K562 (cell line): Measurements from ENCODE around the gene OR52E5. TPM values are rescaled to one million over a fixed set of nuclear protein-coding genes. Genes with fewer than 3 reads are reported as not detected.

Source experiments
- ATAC-seq: fragments of 200-7000 bp; cut with Tn5 transposase; 3 replicates; pipeline ENCODE4 v1.9.1; 2020; ENCODE audit warnings: moderate library complexity
- BruUV-seq: library from RNA; stranded (reverse); fragments of 400-500 nt; replicated peaks from 2 replicates; lab custom pipeline; 2021; lab: Mats Ljungman, UMichigan
- CTCF ChIA-PET: fragments of 300-600 bp; formaldehyde crosslinking; extraction: SDS; loops from one replicate; lab custom pipeline; 2021; ENCODE audit warnings: low intra/inter-chr PET ratio; lab: Yijun Ruan, JAX
- POLR2A ChIA-PET: fragments of 300-600, 350-650 bp; sonication (Branson Sonifier 250); formaldehyde crosslinking; extraction: SDS; loops from one replicate; lab custom pipeline; 2021; ENCODE audit warnings: antibody characterized with exemption, inconsistent platforms; lab: Yijun Ruan, JAX
- DNase-seq, 4 experiments: peaks; one replicate each; pipeline versions ENCODE4 v3.0.0 to v3.0.0-alpha.2; 2011 to 2018; ENCODE audit warnings: low spot score in 3 of 4, mixed read lengths in 3 of 4; ENCODE audit errors: extremely low read depth in 1 of 4
- FAIRE-seq: peaks from 2 replicates; lab custom pipeline; 2011; peaks lifted over from hg19 to GRCh38; lab: Jason Lieb, UNC
- H2AFZ ChIP-seq: 2 replicates; pipeline ENCODE4 v1.6.0; 2011; ENCODE audit warnings: low read depth, low read length, control low read depth, inconsistent platforms
- H3K27ac ChIP-seq: fragments of 200-600 bp; 3 replicates; pipeline ENCODE4 v1.8.0; 2011; ENCODE audit warnings: low read depth, mild to moderate bottlenecking, control low read depth, inconsistent platforms, low read length, moderate library complexity, mixed read lengths; ENCODE audit errors: extremely low read depth
- H3K27me3 ChIP-seq, 2 experiments: fragments of 300-600 bp in 1 of 2; 2 replicates in 1 of 2; 3 replicates in 1 of 2; pipeline versions ENCODE4 v1.6.0 to v1.8.0; 2011; ENCODE audit warnings: inconsistent platforms in 2 of 2, low read length in 2 of 2, mild to moderate bottlenecking in 1 of 2, mixed read lengths in 1 of 2, moderate library complexity in 1 of 2; ENCODE audit not compliant: control insufficient read depth in 2 of 2, insufficient read depth in 2 of 2
- H3K36me3 ChIP-seq: fragments of 300-600 bp; 3 replicates; pipeline ENCODE4 v1.8.0; 2011; ENCODE audit warnings: mild to moderate bottlenecking, low read length, inconsistent platforms; ENCODE audit not compliant: control insufficient read depth, insufficient read depth
- H3K4me1 ChIP-seq, 2 experiments: fragments of 200-600 bp in 1 of 2; replicated peaks in 1 of 2; 2 replicates in 1 of 2; 3 replicates in 1 of 2; pipeline versions ENCODE4 v1.5.1 to v1.8.0; 2011; ENCODE audit warnings: inconsistent platforms in 2 of 2, low read length in 2 of 2, mild to moderate bottlenecking in 1 of 2, mixed read lengths in 1 of 2, moderate library complexity in 1 of 2; ENCODE audit not compliant: control insufficient read depth in 2 of 2, insufficient read depth in 2 of 2
- H3K4me2 ChIP-seq: 2 replicates; pipeline ENCODE4 v1.6.1; 2011; ENCODE audit warnings: low read length, control low read depth, inconsistent platforms, mixed read lengths; ENCODE audit not compliant: insufficient read depth
- H3K4me3 ChIP-seq: fragments of 200-600 bp; sonication (generic), shearing (Covaris generic); 2 replicates; pipeline ENCODE4 v1.5.1; 2016; ENCODE audit warnings: control low read depth, inconsistent platforms
- H3K79me2 ChIP-seq: fragments of 200-600 bp; 3 replicates; pipeline ENCODE4 v1.8.0; 2011; ENCODE audit warnings: low read length, inconsistent platforms; ENCODE audit not compliant: control insufficient read depth, insufficient read depth
- H3K9ac ChIP-seq, 2 experiments: 2 replicates each; pipeline versions ENCODE4 v1.6.0 to v1.6.1; 2011; ENCODE audit warnings: low read depth in 2 of 2, low read length in 2 of 2, control low read depth in 1 of 2, inconsistent platforms in 1 of 2, mild to moderate bottlenecking in 1 of 2, mixed read lengths in 1 of 2; ENCODE audit not compliant: insufficient read depth in 1 of 2
- H3K9me1 ChIP-seq: one replicate; pipeline ENCODE4 v1.6.0; 2011; ENCODE audit warnings: inconsistent platforms, mild to moderate bottlenecking, low read length, moderate library complexity; ENCODE audit not compliant: control insufficient read depth, insufficient read depth
- H3K9me3 ChIP-seq: replicated peaks from 2 replicates; pipeline ENCODE4 v1.5.1; 2011; ENCODE audit warnings: low read depth, low read length, inconsistent platforms; ENCODE audit not compliant: control insufficient read depth, insufficient read depth
- H4K20me1 ChIP-seq: replicated peaks from 2 replicates; pipeline ENCODE4 v1.6.1; 2011; ENCODE audit warnings: low read length, inconsistent platforms, mixed read lengths; ENCODE audit not compliant: control insufficient read depth, insufficient read depth
- ATF3 ChIP-seq, 2 experiments: fragments of 450-650 bp in 1 of 2; sonication (generic) in 1 of 2; formaldehyde crosslinking in 1 of 2; IDR thresholded peaks in 1 of 2; conservative IDR thresholded peaks in 1 of 2; 2 replicates each; pipeline versions ENCODE4 v1.6.1 to v1.8.1; 2016 to 2023; ENCODE audit warnings: mild to moderate bottlenecking in 2 of 2, moderate library complexity in 2 of 2, inconsistent platforms in 1 of 2, missing genetic modification reagents in 1 of 2
- BRD4 ChIP-seq: fragments of 200-600 bp; sonication (generic); IDR thresholded peaks from 2 replicates; pipeline ENCODE4 v1.6.1; 2017; ENCODE audit warnings: inconsistent platforms
- BRF2 ChIP-seq: IDR thresholded peaks from 3 replicates; pipeline ENCODE4 v1.6.1; 2011; ENCODE audit warnings: borderline replicate concordance, mild to moderate bottlenecking; ENCODE audit not compliant: insufficient read length, insufficient read depth
- FOSL1 ChIP-seq: fragments of 200-800 bp; sonication (Bioruptor generic); conservative IDR thresholded peaks from 2 replicates; pipeline ENCODE4 v1.6.1; 2016; ENCODE audit warnings: missing genetic modification characterization, missing compliant biosample characterization
- MAZ ChIP-seq, 2 experiments: fragments of 450-650 bp in 1 of 2; sonication (generic) in 1 of 2; formaldehyde crosslinking; IDR thresholded peaks in 1 of 2; conservative IDR thresholded peaks in 1 of 2; 2 replicates each; pipeline versions ENCODE4 v1.4.0 to v1.5.0; 2020; ENCODE audit warnings: mild to moderate bottlenecking in 1 of 2, missing genetic modification reagents in 1 of 2
- NR3C1 ChIP-seq: sonication (generic); formaldehyde crosslinking; IDR thresholded peaks from 2 replicates; pipeline ENCODE4 v1.8.1; 2022; ENCODE audit warnings: missing genetic modification reagents
- SNIP1 ChIP-seq: fragments of 450-650 bp; IDR thresholded peaks from 2 replicates; pipeline ENCODE4 v1.7.1; 2017; ENCODE audit warnings: low read depth, mild to moderate bottlenecking
- ZNF395 ChIP-seq: fragments of 200-800 bp; sonication (Bioruptor generic); IDR thresholded peaks from 2 replicates; pipeline ENCODE4 v1.6.1; 2017; ENCODE audit warnings: missing genetic modification characterization, missing compliant biosample characterization
- WGBS: fragments of 100-300 bp; shearing (Covaris generic); methylation state at CpG from one replicate; pipeline ENCODE4 v1.1.6; 2016; ENCODE audit warnings: low coverage, mixed read lengths; ENCODE audit not compliant: insufficient coverage; ENCODE audit errors: missing lambda C conversion rate; 5-methylcytosine and 5-hydroxymethylcytosine counted together
- in situ Hi-C: fragments of 300-500 bp; cut with MboI; formaldehyde crosslinking; loops from 4 replicates; pipeline ENCODE4 v1.15.0; 2018; ENCODE audit warnings: inconsistent platforms, mixed read lengths
- intact Hi-C: fragments of 100-400 bp; cut with micrococcal nuclease; formaldehyde crosslinking; loops from 2 replicates; pipeline ENCODE4 v1.14.2; 2022
- polyA plus RNA-seq, 8 experiments: library from polyadenylated mRNA; depleted of rRNA in 4 of 8; stranded (reverse) in 5 of 8; unstranded in 3 of 8; fragments of >200 nt; fragmentation: Nextera tagmentation in 2 of 8; fragmentation: Illumina TruSeq in 1 of 8; extraction: Ambion mirVana in 2 of 8; extraction: Trizol in 1 of 8; gene quantifications; 2 replicates each; pipeline versions ENCODE4 v1.2.1 to v1.2.3, GENCODE V29; 2011 to 2014; ENCODE audit warnings: inconsistent platforms in 1 of 8, missing spikeins in 1 of 8
- total RNA-seq, 7 experiments: library from RNA; depleted of rRNA in 6 of 7; stranded (reverse); fragments of >200 nt in 6 of 7; fragmentation: Illumina TruSeq in 2 of 7; extraction: Trizol in 2 of 7; gene quantifications; 2 replicates each; pipeline versions ENCODE4 v1.2.1 to v1.2.3, GENCODE V29; 2011 to 2021; ENCODE audit warnings: low replicate concordance in 1 of 7
- TF ChIP-seq, protein P1 (sequence below): fragments of 450-650 bp; formaldehyde crosslinking; IDR thresholded peaks from 2 replicates; pipeline ENCODE4 v1.4.0; 2020; ENCODE audit warnings: mild to moderate bottlenecking, mixed read lengths

OR52E5 gene
- total and polyA plus RNA-seq, 9 of the 15 experiments (the other 6 are each of a cell fraction or from before 2014, with no cell fraction given) = not detected

GRCh38 chr11:5922749-5923426 lies 29.9 kb downstream of the OR52E5 start:
- FAIRE-seq = no peak

More at GRCh38 chr11:5922749-5923426, 29.9 kb downstream of the OR52E5 start:
- Histone ChIP-seq H4K20me1 (no peaks in the 10 kb centered on the region), H3K79me2 (no peaks in the 10 kb centered on the region), H3K4me1 (no peaks in the 10 kb centered on the region), H3K9me1 (no peaks in the 10 kb centered on the region), H3K4me2 (no peak overlapping the region), H3K27me3 (no peaks in the 10 kb centered on the region), H3K9me3 (0 out of 2 replicates have a peak, but pooled peaks cover 1% of the 10 kb centered on the region), H3K27ac (no peak overlapping the region), H3K4me3 (no peak overlapping the region), H2AFZ (no peak overlapping the region), H3K36me3 (no peaks in the 10 kb centered on the region), H3K9ac (no peak overlapping the region)
- intact Hi-C loops (no loop called here), in situ Hi-C loops (no loop called here)
- POLR2A ChIA-PET = no interaction called here
- CTCF ChIA-PET = no interaction called here
- ATAC-seq (no peak), DNase-seq (peak in 1 of 4 experiments; percentile 12)
- TF ChIP-seq BRF2 (no peak), ZNF395 (no peak), BRD4 (no peak), FOSL1 (tag) (peak; percentile 24; the same call in 1 of the 2 replicates), MAZ (CRISPR knock-in tag; conservative IDR thresholded peaks at IDR 0.05 in 1 of 2, IDR thresholded peaks at IDR 0.05 in 1 of 2) (no peak), NR3C1 (CRISPR knock-in tag) (no peak), SNIP1 (no peak), ATF3 (IDR thresholded peaks at IDR 0.05) (peak; percentile 27; the same call in 1 of the 2 replicates), ATF3 (CRISPR knock-in tag; conservative IDR thresholded peaks at IDR 0.05) (no peak)
- TF ChIP-seq, protein P1, sequence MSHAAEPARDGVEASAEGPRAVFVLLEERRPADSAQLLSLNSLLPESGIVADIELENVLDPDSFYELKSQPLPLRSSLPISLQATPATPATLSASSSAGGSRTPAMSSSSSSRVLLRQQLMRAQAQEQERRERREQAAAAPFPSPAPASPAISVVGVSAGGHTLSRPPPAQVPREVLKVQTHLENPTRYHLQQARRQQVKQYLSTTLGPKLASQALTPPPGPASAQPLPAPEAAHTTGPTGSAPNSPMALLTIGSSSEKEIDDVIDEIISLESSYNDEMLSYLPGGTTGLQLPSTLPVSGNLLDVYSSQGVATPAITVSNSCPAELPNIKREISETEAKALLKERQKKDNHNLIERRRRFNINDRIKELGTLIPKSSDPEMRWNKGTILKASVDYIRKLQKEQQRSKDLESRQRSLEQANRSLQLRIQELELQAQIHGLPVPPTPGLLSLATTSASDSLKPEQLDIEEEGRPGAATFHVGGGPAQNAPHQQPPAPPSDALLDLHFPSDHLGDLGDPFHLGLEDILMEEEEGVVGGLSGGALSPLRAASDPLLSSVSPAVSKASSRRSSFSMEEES (CRISPR knock-in tag) = peak; percentile 53; the same call in 1 of the 2 replicates
- BruUV-seq = no TSS peak
- WGBS = 0% methylated on average over 2 of the region's 2 CpGs
